Erythroblast (primary cell): Measurements from ENCODE around the gene EMC9.

ENCODE experiments used
- GATA1 ChIP-seq: IDR thresholded peaks from 2 replicates; pipeline ENCODE4 v1.6.1; 2011; ENCODE audit warnings: low read depth, mild to moderate bottlenecking, control low read depth, low read length, moderate library complexity
- POLR2A ChIP-seq: IDR thresholded peaks from 2 replicates; pipeline ENCODE4 v1.6.1; 2011; ENCODE audit warnings: mild to moderate bottlenecking, low read length

DNA sequence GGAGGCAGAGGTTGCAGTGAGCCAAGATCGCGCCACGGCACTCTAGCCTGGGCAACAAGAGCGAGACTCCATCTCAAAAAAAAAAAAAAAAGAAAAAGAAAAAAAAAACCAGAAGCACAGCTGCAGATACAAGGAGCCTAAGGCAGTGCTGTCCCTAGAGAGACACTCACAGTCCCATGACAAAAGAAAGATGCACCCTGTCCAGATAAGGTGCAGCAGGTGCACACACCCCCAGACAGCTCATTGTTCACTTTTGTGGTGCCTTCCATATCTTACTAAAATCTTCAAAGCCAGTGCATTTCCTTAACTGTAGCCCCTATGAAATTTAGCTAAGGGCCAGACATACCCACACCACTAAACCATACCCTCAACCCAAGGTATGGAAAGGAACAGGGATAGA, 19.0 kb downstream of the EMC9 start:
- TF ChIP-seq POLR2A: no peak
- no peak for TF ChIP-seq GATA1
